Lung (tissue), 12 donors: ENCODE data around the gene OR1C1. TPM values are rescaled to one million over a fixed set of nuclear protein-coding genes. Genes with fewer than 3 reads are reported as not detected.
"Not testable (repeated sequence)": the region's sequence is repeated elsewhere in the genome, so short reads cannot be mapped to it uniquely, and the experiment has no call there.

Experiments used
- ATAC-seq: fragments of 200-7000 bp; cut with Tn5 transposase; one replicate; pipeline ENCODE4 v1.9.1; 2020; ENCODE audit warnings: moderate number of reproducible peaks; ENCODE audit not compliant: insufficient read depth, low FRiP score
- DNase-seq, 3 donors: peaks; one replicate each; pipeline ENCODE4 v3.0.0-alpha.2; 2013 to 2017
- H3K27ac ChIP-seq, 2 donors: one replicate each; pipeline ENCODE4 v1.5.1; 2013; ENCODE audit warnings: mild to moderate bottlenecking in 2 of 2, moderate library complexity in 2 of 2, control low read depth in 1 of 2, inconsistent platforms in 1 of 2, low read depth in 1 of 2, low read length in 1 of 2
- H3K27me3 ChIP-seq, 3 donors: one replicate each; pipeline ENCODE4 v1.5.1; 2013; ENCODE audit warnings: low read length in 2 of 3; ENCODE audit not compliant: control insufficient read depth in 3 of 3, insufficient read depth in 3 of 3
- H3K36me3 ChIP-seq, 4 donors: one replicate each; pipeline ENCODE4 v1.5.1; 2013; ENCODE audit warnings: low read length in 4 of 4, mild to moderate bottlenecking in 1 of 4, moderate library complexity in 1 of 4; ENCODE audit not compliant: control insufficient read depth in 4 of 4, insufficient read depth in 4 of 4
- H3K4me1 ChIP-seq, 5 donors: one replicate each; pipeline ENCODE4 v1.5.1; 2013; ENCODE audit warnings: low read length in 5 of 5, mild to moderate bottlenecking in 2 of 5, moderate library complexity in 1 of 5; ENCODE audit not compliant: control insufficient read depth in 5 of 5, insufficient read depth in 5 of 5
- H3K4me3 ChIP-seq: one replicate; pipeline ENCODE4 v1.5.1; 2013; ENCODE audit warnings: mild to moderate bottlenecking, control low read depth, moderate library complexity
- H3K9ac ChIP-seq, 2 donors: one replicate each; pipeline ENCODE4 v1.5.1; 2013; ENCODE audit warnings: low read length in 2 of 2, control low read depth in 1 of 2; ENCODE audit not compliant: insufficient read depth in 1 of 2
- H3K9me3 ChIP-seq, 4 donors: one replicate each; pipeline ENCODE4 v1.5.1; 2013; ENCODE audit warnings: low read length in 3 of 4, mild to moderate bottlenecking in 1 of 4, moderate library complexity in 1 of 4; ENCODE audit not compliant: control insufficient read depth in 4 of 4, insufficient read depth in 3 of 4
- WGBS, 2 donors: extraction: QIAGEN DNeasy Blood & Tissue Kit; methylation state at CpG; one replicate each; pipeline ENCODE4 v1.1.7; 2013; 5-methylcytosine and 5-hydroxymethylcytosine counted together
- polyA plus RNA-seq, 2 donors: library from polyadenylated mRNA; stranded (reverse); fragments of 200-250 nt; gene quantifications; one replicate each; pipeline ENCODE4 v1.2.1, GENCODE V29; 2013
- total RNA-seq, 2 donors: library from RNA; depleted of rRNA in 1 of 2; stranded (reverse); fragments of >200 nt in 1 of 2; gene quantifications; one replicate each; pipeline ENCODE4 v1.2.1, GENCODE V29; 2014 to 2021
- TF ChIP-seq, protein P1 (sequence below): IDR thresholded peaks from 2 replicates; pipeline ENCODE4 v1.5.1; 2012; ENCODE audit warnings: mild to moderate bottlenecking; ENCODE audit errors: control extremely low read depth, extremely low read depth
- donor health status: control.
- donor health status: control.
- donor health status: Bipolar disorder and iron deficiency.
- donor health status: healthy.
- donor health status: DM: yes; HTN: yes; CAD: no.

The OR1C1 gene
- total and polyA plus RNA-seq, 4 donors = not detected

DNA sequence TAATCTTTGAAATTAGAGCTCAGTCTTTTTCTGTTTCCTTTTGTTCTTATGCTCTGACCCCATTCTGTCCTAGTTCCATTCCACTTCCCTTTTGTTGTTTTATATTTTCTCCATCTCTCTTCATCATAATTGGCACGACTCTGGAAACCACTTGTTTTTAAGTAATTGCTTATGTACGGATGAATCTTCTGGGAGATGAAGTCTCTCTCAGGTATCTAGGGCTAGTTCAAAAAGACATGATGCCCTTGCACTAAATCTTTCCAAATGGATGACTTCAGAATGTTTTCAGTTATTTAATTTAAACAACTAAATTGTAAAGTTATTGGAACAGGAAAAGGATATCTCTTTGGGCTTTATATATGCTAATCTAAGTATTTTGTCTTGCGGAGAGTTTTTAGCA, 43.8 kb downstream of the OR1C1 start, which contains the start of gene OR6F1:
Gene OR6F1, minus strand, starts transcription at position 101 of the 400 bp plus-strand sequence. CDS start 3,891 bp downstream, outside the sequence.
- H3K4me3 ChIP-seq = no peak within 1 kb of the TSS
- H3K9me3 ChIP-seq = peaks cover 0 to 6% (median 0%) of the 10 kb centered on the region in 4 donors
- H3K36me3 ChIP-seq = no peaks in the 10 kb centered on the region
- H3K9ac ChIP-seq = no peak within 1 kb of the TSS
- H3K27me3 ChIP-seq = no peaks in the 10 kb centered on the region
- TF ChIP-seq, protein P1, sequence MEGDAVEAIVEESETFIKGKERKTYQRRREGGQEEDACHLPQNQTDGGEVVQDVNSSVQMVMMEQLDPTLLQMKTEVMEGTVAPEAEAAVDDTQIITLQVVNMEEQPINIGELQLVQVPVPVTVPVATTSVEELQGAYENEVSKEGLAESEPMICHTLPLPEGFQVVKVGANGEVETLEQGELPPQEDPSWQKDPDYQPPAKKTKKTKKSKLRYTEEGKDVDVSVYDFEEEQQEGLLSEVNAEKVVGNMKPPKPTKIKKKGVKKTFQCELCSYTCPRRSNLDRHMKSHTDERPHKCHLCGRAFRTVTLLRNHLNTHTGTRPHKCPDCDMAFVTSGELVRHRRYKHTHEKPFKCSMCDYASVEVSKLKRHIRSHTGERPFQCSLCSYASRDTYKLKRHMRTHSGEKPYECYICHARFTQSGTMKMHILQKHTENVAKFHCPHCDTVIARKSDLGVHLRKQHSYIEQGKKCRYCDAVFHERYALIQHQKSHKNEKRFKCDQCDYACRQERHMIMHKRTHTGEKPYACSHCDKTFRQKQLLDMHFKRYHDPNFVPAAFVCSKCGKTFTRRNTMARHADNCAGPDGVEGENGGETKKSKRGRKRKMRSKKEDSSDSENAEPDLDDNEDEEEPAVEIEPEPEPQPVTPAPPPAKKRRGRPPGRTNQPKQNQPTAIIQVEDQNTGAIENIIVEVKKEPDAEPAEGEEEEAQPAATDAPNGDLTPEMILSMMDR = no peak
- 80 to 95% methylated on average over 3 of the region's 3 CpGs for WGBS, 2 donors
- H3K27ac ChIP-seq = no peak within 1 kb of the TSS
- no peaks in the 10 kb centered on the region for H3K4me1 ChIP-seq
- ATAC-seq (no peak), DNase-seq (no peak)

DNA sequence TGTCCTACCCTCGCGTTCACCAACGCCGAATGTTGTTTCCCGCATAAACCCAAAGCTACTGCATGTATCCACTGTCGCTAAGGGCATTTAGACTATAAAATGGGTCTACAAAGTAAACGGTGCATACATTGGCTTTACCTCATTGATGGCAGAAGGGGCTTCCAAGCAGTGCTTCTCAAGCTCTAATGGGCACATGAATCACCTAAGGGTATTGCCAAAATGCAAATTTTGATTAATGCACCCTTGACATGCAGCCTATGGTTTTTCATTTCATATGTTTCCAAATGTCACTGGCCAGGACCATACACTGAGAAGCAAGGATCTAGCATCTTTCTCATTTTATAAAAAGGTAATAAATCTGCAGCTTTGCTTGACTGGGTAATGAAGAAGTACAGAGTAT, 46.6 kb downstream of the OR1C1 start:
- H3K9me3 ChIP-seq = peaks cover 0 to 4% (median 0%) of the 10 kb centered on the region in 4 donors
- H3K27me3 ChIP-seq = no peaks in the 10 kb centered on the region
- no peak overlapping the region for H3K4me3 ChIP-seq
- H3K4me1 ChIP-seq = no peaks in the 10 kb centered on the region
- H3K36me3 ChIP-seq = no peaks in the 10 kb centered on the region
- no peak for DNase-seq
- H3K27ac ChIP-seq = no peak overlapping the region
- ATAC-seq = no peak
- 93 to 94% methylated on average over 7 of the region's 7 CpGs for WGBS, 2 donors
- TF ChIP-seq, protein P1 = no peak
- no peak overlapping the region for H3K9ac ChIP-seq

DNA sequence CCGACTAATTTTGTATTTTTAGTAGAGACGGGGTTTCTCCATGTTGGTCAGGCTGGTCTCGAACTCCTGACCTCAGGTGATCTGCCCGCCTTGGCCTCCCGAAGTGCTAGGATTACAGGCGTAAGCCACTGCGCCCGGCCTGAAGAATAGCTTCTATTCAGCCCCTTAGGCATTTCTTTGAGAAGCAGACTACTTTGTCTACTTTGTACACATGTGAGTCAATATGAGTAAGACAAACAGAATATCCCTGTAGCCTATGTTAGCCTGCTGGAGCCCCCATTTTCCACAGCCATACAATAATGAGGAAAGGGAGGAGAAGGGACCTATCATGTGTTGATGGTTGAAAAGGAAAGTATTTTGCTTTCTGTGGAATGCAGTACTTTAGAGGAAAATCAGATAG, 49.7 kb downstream of the OR1C1 start:
- WGBS, 2 donors = 93 to 95% methylated on average over 8 of the region's 8 CpGs
- not testable (repeated sequence) for H3K4me3 ChIP-seq, H3K9me3 ChIP-seq, DNase-seq, H3K36me3 ChIP-seq, H3K9ac ChIP-seq, H3K27ac ChIP-seq, ATAC-seq, H3K4me1 ChIP-seq, H3K27me3 ChIP-seq

Other genes starting within 250 kb of the OR1C1 start
- under 1 TPM in 1 of 2 donors, not detected in 1; 0.03 TPM for gene OR2C3, start 224.1 kb downstream of the OR1C1 start, total RNA-seq
- gene OR2C3, start 224.1 kb downstream of the OR1C1 start, polyA plus RNA-seq = under 1 TPM in 1 of 2 donors, not detected in 1; under 0.01 TPM
- 1 to 10 TPM in 1 of 2 donors, under 1 TPM in 1; 0.40 to 1.4 TPM for gene GCSAML, start 211.4 kb downstream of the OR1C1 start, total RNA-seq
- under 1 TPM; 0.06 to 0.18 TPM for gene GCSAML, start 211.4 kb downstream of the OR1C1 start, polyA plus RNA-seq
- gene OR2G2, start 172.2 kb downstream of the OR1C1 start, total RNA-seq = not detected
- gene OR2G2, start 172.2 kb downstream of the OR1C1 start, polyA plus RNA-seq = not detected
- gene OR2G3, start 155.0 kb downstream of the OR1C1 start, total RNA-seq = not detected
- gene OR2G3, start 155.0 kb downstream of the OR1C1 start, polyA plus RNA-seq = not detected
- not detected for gene OR13G1, start 80.8 kb downstream of the OR1C1 start, total RNA-seq
- not detected for gene OR13G1, start 80.8 kb downstream of the OR1C1 start, polyA plus RNA-seq
- not detected for gene OR6F1, start 43.9 kb downstream of the OR1C1 start, total RNA-seq
- gene OR6F1, start 43.9 kb downstream of the OR1C1 start, polyA plus RNA-seq = not detected
- gene OR14K1, start 21.9 kb downstream of the OR1C1 start, total RNA-seq = not detected
- gene OR14K1, start 21.9 kb downstream of the OR1C1 start, polyA plus RNA-seq = not detected
- not detected for gene OR14A2, start 12.4 kb downstream of the OR1C1 start, total RNA-seq
- gene OR14A2, start 12.4 kb downstream of the OR1C1 start, polyA plus RNA-seq = not detected
- gene OR14A16, start 63.6 kb upstream of the OR1C1 start, total RNA-seq = not detected
- not detected for gene OR14A16, start 63.6 kb upstream of the OR1C1 start, polyA plus RNA-seq
- not detected for gene OR11L1, start 81.3 kb upstream of the OR1C1 start, total RNA-seq
- not detected for gene OR11L1, start 81.3 kb upstream of the OR1C1 start, polyA plus RNA-seq
- 1 to 10 TPM; 2.2 to 9.4 TPM for gene TRIM58, start 96.6 kb upstream of the OR1C1 start, total RNA-seq
- gene TRIM58, start 96.6 kb upstream of the OR1C1 start, polyA plus RNA-seq = under 1 TPM; 0.71 to 0.92 TPM
- gene OR2W3, start 135.0 kb upstream of the OR1C1 start, total RNA-seq = 1 to 10 TPM; 1.1 to 2.0 TPM
- under 1 TPM; 0.31 to 0.35 TPM for gene OR2W3, start 135.0 kb upstream of the OR1C1 start, polyA plus RNA-seq
- under 1 TPM in 1 of 2 donors, not detected in 1; 0.21 TPM for gene OR2T8, start 159.7 kb upstream of the OR1C1 start, total RNA-seq
- gene OR2T8, start 159.7 kb upstream of the OR1C1 start, polyA plus RNA-seq = under 1 TPM in 1 of 2 donors, not detected in 1; 0.16 TPM
- gene OR2AJ1, start 164.3 kb upstream of the OR1C1 start, total RNA-seq = not detected
- not detected for gene OR2AJ1, start 164.3 kb upstream of the OR1C1 start, polyA plus RNA-seq
- not detected for gene OR2L8, start 188.3 kb upstream of the OR1C1 start, total RNA-seq
- not detected for gene OR2L8, start 188.3 kb upstream of the OR1C1 start, polyA plus RNA-seq
- not detected for gene OR2AK2, start 204.7 kb upstream of the OR1C1 start, total RNA-seq
- not detected for gene OR2AK2, start 204.7 kb upstream of the OR1C1 start, polyA plus RNA-seq